Stomach (tissue), 4 donors: ENCODE results near the gene PON3.

Experiments
- EP300 ChIP-seq: sonication (generic); formaldehyde crosslinking; IDR thresholded peaks from one replicate; pipeline ENCODE4 v1.6.1; 2017; ENCODE audit warnings: antibody characterized with exemption
- POLR2A ChIP-seq, 4 donors: fragments of 450-650 bp; IDR thresholded peaks; one replicate each; pipeline ENCODE4 v1.6.1; 2016; ENCODE audit warnings: antibody characterized with exemption in 4 of 4, control low read depth in 2 of 4, mild to moderate bottlenecking in 1 of 4, moderate library complexity in 1 of 4

DNA sequence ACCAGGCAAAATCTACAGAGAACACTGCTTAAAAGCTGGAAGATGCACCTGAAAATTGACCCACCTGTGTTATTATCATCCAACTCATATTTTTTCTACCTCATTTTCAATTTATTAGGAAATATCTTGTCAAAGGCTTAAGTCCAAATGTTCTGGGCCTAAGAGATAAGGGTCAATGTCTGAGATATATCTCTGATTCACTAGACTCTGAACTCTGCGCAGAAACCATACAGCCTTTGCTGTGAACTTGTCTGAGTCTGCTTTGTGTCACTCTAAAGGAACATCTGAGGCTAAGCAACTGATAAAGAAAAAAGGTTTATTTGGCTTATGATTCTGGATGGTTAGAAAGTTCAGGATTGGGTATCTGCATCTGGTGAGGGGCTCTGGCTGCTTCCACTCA lies 75.5 kb downstream of the PON3 start:
- TF ChIP-seq EP300, result no peak
- TF ChIP-seq POLR2A (IDR thresholded peaks at IDR 0.05), result no peak
